Fibroblast of lung (primary cell): ENCODE results near the gene TANGO2.

ENCODE experiments used
- EZH2 ChIP-seq: IDR thresholded peaks from 2 replicates; pipeline ENCODE4 v1.5.1; 2012; ENCODE audit warnings: low read length, control low read depth, mild to moderate bottlenecking; ENCODE audit errors: missing control alignments
- TF ChIP-seq, protein P1 (sequence below), 2 donors: IDR thresholded peaks in 1 of 2; conservative IDR thresholded peaks in 1 of 2; 1 replicate in 1 of 2; 2 replicates in 1 of 2; pipeline ENCODE4 v1.5.1; 2011 to 2012; ENCODE audit warnings: low read length in 2 of 2, control low read depth in 1 of 2, inconsistent platforms in 1 of 2, low read depth in 1 of 2, mild to moderate bottlenecking in 1 of 2

DNA sequence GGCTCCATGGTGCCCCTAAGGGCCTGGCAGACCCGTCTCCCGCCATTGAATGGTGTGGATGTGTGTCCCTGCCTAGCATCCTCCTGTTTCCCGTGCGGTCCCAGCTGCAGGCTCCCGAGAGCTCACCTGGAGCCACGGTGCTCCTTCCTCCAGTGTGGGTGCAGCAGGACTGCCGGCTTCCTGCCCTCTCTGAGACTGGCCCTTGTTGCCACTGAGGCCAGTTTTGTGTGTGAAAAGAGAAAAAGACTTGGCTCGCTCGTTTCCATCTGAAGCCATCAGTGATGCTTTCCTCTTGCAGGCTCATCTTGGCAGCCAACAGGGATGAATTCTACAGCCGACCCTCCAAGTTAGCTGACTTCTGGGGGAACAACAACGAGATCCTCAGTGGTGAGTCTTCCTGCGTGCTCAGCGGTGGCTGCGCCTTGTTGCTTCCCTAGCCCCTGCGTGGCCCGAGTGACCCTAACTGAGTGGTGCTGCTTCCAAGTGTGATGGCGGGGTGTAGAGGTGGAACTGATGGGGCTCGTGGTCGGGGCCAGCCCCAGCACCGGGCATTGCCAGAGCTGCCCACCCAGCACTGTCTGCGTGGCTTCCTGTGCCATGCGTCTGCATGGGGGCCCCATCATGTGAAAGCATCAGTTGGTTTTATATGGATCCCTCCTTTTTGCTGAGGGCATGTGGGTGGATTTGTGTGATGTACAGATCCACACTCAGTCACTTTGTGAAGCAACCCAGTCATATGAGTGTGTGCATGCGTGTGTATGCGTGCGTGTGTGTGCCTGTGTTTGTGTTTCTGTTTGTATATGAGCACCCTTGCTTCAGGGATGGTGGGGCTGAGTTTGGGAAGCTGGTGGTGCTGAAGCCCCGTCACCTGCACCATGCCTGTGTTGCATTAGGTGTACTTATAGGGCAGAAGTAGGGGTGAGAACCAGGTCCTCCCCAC lies 22.4 kb downstream of the TANGO2 start:
- TF ChIP-seq, protein P1, sequence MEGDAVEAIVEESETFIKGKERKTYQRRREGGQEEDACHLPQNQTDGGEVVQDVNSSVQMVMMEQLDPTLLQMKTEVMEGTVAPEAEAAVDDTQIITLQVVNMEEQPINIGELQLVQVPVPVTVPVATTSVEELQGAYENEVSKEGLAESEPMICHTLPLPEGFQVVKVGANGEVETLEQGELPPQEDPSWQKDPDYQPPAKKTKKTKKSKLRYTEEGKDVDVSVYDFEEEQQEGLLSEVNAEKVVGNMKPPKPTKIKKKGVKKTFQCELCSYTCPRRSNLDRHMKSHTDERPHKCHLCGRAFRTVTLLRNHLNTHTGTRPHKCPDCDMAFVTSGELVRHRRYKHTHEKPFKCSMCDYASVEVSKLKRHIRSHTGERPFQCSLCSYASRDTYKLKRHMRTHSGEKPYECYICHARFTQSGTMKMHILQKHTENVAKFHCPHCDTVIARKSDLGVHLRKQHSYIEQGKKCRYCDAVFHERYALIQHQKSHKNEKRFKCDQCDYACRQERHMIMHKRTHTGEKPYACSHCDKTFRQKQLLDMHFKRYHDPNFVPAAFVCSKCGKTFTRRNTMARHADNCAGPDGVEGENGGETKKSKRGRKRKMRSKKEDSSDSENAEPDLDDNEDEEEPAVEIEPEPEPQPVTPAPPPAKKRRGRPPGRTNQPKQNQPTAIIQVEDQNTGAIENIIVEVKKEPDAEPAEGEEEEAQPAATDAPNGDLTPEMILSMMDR (conservative IDR thresholded peaks at IDR 0.05 in 1 of 2, IDR thresholded peaks at IDR 0.05 in 1 of 2; ENCODE audit: low read depth in 1 of 2, low read length in 2 of 2), result no peak
- no peak for TF ChIP-seq EZH2
